Mesothelial cell of epicardium (in vitro differentiated cells): ENCODE measurements around the gene PDK4. TPM values are rescaled to one million over a fixed set of nuclear protein-coding genes. Genes with fewer than 3 reads are reported as not detected.

Experiments used
- DNase-seq, 2 experiments: peaks; one replicate each; pipeline ENCODE4 v3.0.0; 2021; ENCODE audit warnings: low spot score in 2 of 2; ENCODE audit not compliant: unreplicated experiment in 2 of 2
- H3K27ac Mint-ChIP-seq: 2 replicates; pipeline ENCODE4 v1.8.0; 2021; ENCODE audit warnings: mixed read lengths
- H3K27me3 Mint-ChIP-seq: 2 replicates; pipeline ENCODE4 v1.8.0; 2021; ENCODE audit warnings: low read depth, mixed read lengths
- H3K36me3 Mint-ChIP-seq: 2 replicates; pipeline ENCODE4 v1.8.0; 2021; ENCODE audit warnings: mixed read lengths
- H3K4me1 Mint-ChIP-seq: 2 replicates; pipeline ENCODE4 v1.8.0; 2021; ENCODE audit warnings: mixed read lengths
- H3K4me3 Mint-ChIP-seq: 2 replicates; pipeline ENCODE4 v1.8.0; 2021; ENCODE audit warnings: mild to moderate bottlenecking, moderate library complexity, mixed read lengths
- H3K9me3 Mint-ChIP-seq: 2 replicates; pipeline ENCODE4 v1.8.0; 2021; ENCODE audit warnings: mixed read lengths
- CTCF ChIP-seq: fragments of 200-600 bp; sonication (generic); IDR thresholded peaks from one replicate; pipeline ENCODE4 v1.5.0; 2021; ENCODE audit warnings: antibody characterized with exemption; ENCODE audit not compliant: unreplicated experiment
- total RNA-seq: library from RNA; stranded (reverse); gene quantifications from 3 replicates; pipeline ENCODE4 v1.2.1, GENCODE V29; 2021

PDK4 gene
- total RNA-seq, 1 donor from 2014 or later, result 0.98 TPM

DNA sequence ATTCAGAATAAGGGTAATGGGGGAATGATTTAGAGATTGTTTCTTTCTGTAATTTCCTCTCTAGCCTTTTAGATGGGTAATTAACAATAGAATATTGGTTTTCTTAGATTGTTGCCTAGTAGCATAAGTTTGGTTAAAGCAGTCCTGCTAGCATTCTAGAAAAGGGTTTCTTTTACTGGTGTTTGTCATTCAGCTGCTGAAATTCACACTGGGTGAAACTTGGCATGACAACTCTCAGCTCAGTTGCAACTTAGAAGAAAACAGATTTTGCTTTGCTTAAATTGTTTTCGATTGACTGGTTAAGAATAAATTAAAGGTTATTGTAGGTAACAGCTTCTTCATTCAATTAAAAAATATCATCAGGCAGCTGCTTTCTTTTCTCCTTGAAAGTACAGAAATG is 25.1 kb upstream of the PDK4 start:
- no peak for TF ChIP-seq CTCF
- Mint-ChIP-seq H3K36me3 (no peaks in the 10 kb centered on the region), H3K27ac (no peak overlapping the region), H3K4me1 (no peaks in the 10 kb centered on the region), H3K27me3 (peaks cover 41% of the 10 kb centered on the region), H3K9me3 (peaks cover 10% of the 10 kb centered on the region), H3K4me3 (no peak overlapping the region)
- no peak for DNase-seq

DNA sequence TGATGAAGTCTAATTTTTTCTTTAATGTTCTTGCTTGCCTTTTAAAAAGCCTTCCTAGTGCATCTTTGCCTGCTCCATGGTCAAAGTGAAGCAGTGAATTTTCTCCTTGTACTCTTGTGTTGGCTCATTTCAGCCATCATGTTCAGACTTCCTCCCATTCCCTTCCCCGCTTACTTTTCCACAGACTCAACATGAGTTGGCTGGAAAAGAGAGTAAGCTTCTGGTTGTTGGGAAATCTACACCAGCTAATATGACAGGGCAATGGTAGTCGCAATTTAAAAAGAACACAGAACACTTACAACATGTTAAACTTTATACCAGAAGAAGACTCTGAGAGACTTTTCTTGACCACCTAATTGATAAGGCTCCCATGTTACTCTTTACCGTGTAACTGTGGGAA is 24.3 kb upstream of the PDK4 start:
- no peaks in the 10 kb centered on the region for H3K4me1 Mint-ChIP-seq
- H3K36me3 Mint-ChIP-seq, result no peaks in the 10 kb centered on the region
- no peak overlapping the region for H3K27ac Mint-ChIP-seq
- DNase-seq, result no peak
- H3K27me3 Mint-ChIP-seq, result peaks cover 41% of the 10 kb centered on the region
- H3K4me3 Mint-ChIP-seq, result no peak overlapping the region
- peaks cover 16% of the 10 kb centered on the region for H3K9me3 Mint-ChIP-seq
- TF ChIP-seq CTCF, result no peak

- H3K4me1 Mint-ChIP-seq, result no peaks in the 10 kb centered on the region
- DNase-seq, result no peak
- no peak for TF ChIP-seq CTCF
- peaks cover 6% of the 10 kb centered on the region for H3K36me3 Mint-ChIP-seq
- peaks cover 41% of the 10 kb centered on the region for H3K27me3 Mint-ChIP-seq
- H3K4me3 Mint-ChIP-seq, result no peak overlapping the region
- peaks cover 23% of the 10 kb centered on the region for H3K9me3 Mint-ChIP-seq
- H3K27ac Mint-ChIP-seq, result no peak overlapping the region
Measured at GRCh38 chr7:95619921-95620320, 23.6 kb upstream of the PDK4 start.

DNA sequence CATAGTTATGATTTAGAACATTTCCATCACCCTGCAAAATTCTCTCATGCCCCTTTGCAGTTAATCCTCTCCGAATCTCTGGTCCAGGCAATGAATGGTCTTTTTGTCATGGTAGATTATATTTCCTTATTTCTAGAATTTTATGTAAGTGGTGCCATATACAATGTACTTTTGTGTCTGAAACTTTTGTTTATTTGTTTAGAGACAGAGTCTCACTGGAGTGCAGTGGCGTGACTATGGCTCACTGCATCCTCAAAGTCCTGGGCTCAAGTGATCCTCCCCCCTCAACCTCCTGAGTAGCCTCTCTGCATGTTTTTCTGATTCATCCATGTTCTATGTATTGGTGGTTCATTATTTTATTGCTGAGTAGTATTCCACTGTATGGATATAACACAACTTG is 23.2 kb upstream of the PDK4 start:
- H3K36me3 Mint-ChIP-seq, result peaks cover 6% of the 10 kb centered on the region
- peaks cover 27% of the 10 kb centered on the region for H3K9me3 Mint-ChIP-seq
- H3K4me3 Mint-ChIP-seq, result no peak overlapping the region
- no peak for DNase-seq
- TF ChIP-seq CTCF, result no peak
- H3K27me3 Mint-ChIP-seq, result peaks cover 38% of the 10 kb centered on the region
- no peak overlapping the region for H3K27ac Mint-ChIP-seq
- H3K4me1 Mint-ChIP-seq, result no peaks in the 10 kb centered on the region

- H3K36me3 Mint-ChIP-seq, result peaks cover 6% of the 10 kb centered on the region
- peaks cover 12% of the 10 kb centered on the region for H3K27me3 Mint-ChIP-seq
- no peak for TF ChIP-seq CTCF
- peaks cover 7% of the 10 kb centered on the region for H3K4me1 Mint-ChIP-seq
- peaks cover 48% of the 10 kb centered on the region for H3K9me3 Mint-ChIP-seq
- H3K27ac Mint-ChIP-seq, result no peak overlapping the region
- no peak for DNase-seq
- H3K4me3 Mint-ChIP-seq, result no peak overlapping the region
Measured at GRCh38 chr7:95614442-95614940, 18.2 kb upstream of the PDK4 start.

- Mint-ChIP-seq H3K4me1 (peaks cover 19% of the 10 kb centered on the region), H3K4me3 (no peak overlapping the region), H3K27ac (no peak overlapping the region), H3K27me3 (no peaks in the 10 kb centered on the region), H3K36me3 (peaks cover 6% of the 10 kb centered on the region), H3K9me3 (peaks cover 49% of the 10 kb centered on the region)
- no peak for DNase-seq
- no peak for TF ChIP-seq CTCF
Measured at GRCh38 chr7:95611224-95611623, 14.9 kb upstream of the PDK4 start.
